Suprapubic skin (tissue), 4 donors: ENCODE results near the gene SLC25A25. TPM values are rescaled to one million over a fixed set of nuclear protein-coding genes. Genes with fewer than 3 reads are reported as not detected.

Experiments
- DNase-seq, 2 donors: peaks; one replicate each; pipeline ENCODE4 v3.0.0-alpha.2; 2019; ENCODE audit warnings: low spot score in 2 of 2
- H3K27ac ChIP-seq: fragments of 200-600 bp; sonication (generic); one replicate; pipeline ENCODE4 v1.5.1; 2019
- H3K27me3 ChIP-seq: fragments of 200-600 bp; sonication (generic); one replicate; pipeline ENCODE4 v1.5.1; 2019
- H3K36me3 ChIP-seq: fragments of 200-600 bp; sonication (generic); one replicate; pipeline ENCODE4 v1.5.1; 2019
- H3K4me1 ChIP-seq: fragments of 200-600 bp; sonication (generic); one replicate; pipeline ENCODE4 v1.5.1; 2019
- H3K4me3 ChIP-seq: fragments of 200-600 bp; sonication (generic); one replicate; pipeline ENCODE4 v1.5.1; 2019; ENCODE audit warnings: mild to moderate bottlenecking
- H3K9me3 ChIP-seq: fragments of 200-600 bp; sonication (generic); one replicate; pipeline ENCODE4 v1.5.1; 2019
- EP300 ChIP-seq: sonication (generic); formaldehyde crosslinking; IDR thresholded peaks from one replicate; pipeline ENCODE4 v1.6.1; 2017; ENCODE audit warnings: antibody characterized with exemption
- POLR2A ChIP-seq, 2 donors: fragments of 450-650 bp; IDR thresholded peaks; one replicate each; pipeline ENCODE4 v1.6.1; 2017; ENCODE audit warnings: antibody characterized with exemption in 2 of 2, mild to moderate bottlenecking in 2 of 2, moderate library complexity in 2 of 2
- POLR2AphosphoS5 ChIP-seq, 3 donors: sonication (generic); formaldehyde crosslinking; IDR thresholded peaks; one replicate each; pipeline ENCODE4 v1.6.1; 2017; ENCODE audit warnings: antibody characterized with exemption in 3 of 3
- WGBS: methylation state at CpG from one replicate; pipeline ENCODE4 v1.1.5; 2018; 5-methylcytosine and 5-hydroxymethylcytosine counted together
- total RNA-seq, 4 donors: library from RNA; depleted of rRNA; stranded (reverse); fragments of >200 nt; gene quantifications; one replicate each; pipeline ENCODE4 v1.1.0, GENCODE V29; 2016
- TF ChIP-seq, protein P1 (sequence below), 2 donors: fragments of 200-600 bp in 1 of 2; fragments of 450-650 bp in 1 of 2; sonication (generic) in 1 of 2; IDR thresholded peaks; one replicate each; pipeline ENCODE4 v1.5.1; 2016 to 2019; ENCODE audit warnings: antibody characterized with exemption in 2 of 2, mild to moderate bottlenecking in 1 of 2, moderate library complexity in 1 of 2

SLC25A25 gene
- total RNA-seq, 4 donors from 2014 or later = 37.9 to 106 (median 66.5) TPM

DNA sequence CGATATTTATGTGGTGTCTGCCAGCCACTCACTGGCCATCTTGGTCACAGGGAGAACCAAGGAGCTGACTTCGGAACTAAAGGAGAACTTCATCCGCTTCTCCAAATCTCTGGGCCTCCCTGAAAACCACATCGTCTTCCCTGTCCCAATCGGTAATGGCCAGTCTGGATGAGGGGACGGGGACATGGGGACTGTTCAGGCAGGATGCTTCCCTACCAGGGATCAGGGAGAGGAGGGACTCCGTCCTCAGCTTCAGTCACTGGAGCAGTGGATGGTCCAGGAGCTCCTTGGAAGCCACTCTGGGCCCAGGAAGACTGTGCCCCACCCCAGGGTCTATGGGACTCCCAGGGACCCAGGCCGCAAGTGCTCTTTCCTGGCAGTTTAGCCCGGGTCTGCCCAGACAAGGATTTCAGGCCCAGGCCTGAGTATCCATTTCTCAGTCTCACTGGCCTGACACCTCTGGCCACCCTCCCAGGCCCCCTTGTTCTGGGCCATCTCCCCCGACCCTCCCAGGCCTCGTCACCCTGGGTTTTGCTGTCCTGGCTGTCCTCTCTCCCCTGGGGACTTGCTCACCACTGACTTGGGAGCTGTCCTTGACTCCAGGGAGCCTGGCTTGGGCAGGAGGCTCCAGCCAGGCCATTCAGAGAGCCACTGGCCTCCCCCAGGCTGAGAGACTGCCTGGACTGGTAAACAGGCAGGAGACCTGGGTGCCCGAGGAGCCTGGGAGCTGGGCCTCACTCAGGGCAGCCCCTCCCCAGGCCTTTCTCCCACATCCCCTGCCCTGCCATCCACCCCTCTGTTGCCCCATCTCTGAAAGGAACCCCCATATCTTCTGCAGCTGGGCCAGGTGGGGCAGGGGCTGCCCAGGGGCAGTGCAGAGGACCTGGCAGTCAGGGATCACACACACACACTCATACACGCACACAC is 84.4 kb downstream of the SLC25A25 start:
- WGBS = 92% methylated on average over 13 of the region's 13 CpGs
- Histone ChIP-seq H3K27me3 (no peaks in the 10 kb centered on the region), H3K27ac (no peak overlapping the region), H3K4me1 (peaks cover 25% of the 10 kb centered on the region), H3K36me3 (no peaks in the 10 kb centered on the region), H3K9me3 (no peaks in the 10 kb centered on the region), H3K4me3 (no peak overlapping the region)
- DNase-seq = peak in 1 of 2 donors; percentile 52
- TF ChIP-seq, protein P1, sequence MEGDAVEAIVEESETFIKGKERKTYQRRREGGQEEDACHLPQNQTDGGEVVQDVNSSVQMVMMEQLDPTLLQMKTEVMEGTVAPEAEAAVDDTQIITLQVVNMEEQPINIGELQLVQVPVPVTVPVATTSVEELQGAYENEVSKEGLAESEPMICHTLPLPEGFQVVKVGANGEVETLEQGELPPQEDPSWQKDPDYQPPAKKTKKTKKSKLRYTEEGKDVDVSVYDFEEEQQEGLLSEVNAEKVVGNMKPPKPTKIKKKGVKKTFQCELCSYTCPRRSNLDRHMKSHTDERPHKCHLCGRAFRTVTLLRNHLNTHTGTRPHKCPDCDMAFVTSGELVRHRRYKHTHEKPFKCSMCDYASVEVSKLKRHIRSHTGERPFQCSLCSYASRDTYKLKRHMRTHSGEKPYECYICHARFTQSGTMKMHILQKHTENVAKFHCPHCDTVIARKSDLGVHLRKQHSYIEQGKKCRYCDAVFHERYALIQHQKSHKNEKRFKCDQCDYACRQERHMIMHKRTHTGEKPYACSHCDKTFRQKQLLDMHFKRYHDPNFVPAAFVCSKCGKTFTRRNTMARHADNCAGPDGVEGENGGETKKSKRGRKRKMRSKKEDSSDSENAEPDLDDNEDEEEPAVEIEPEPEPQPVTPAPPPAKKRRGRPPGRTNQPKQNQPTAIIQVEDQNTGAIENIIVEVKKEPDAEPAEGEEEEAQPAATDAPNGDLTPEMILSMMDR (IDR thresholded peaks at IDR 0.05) = no peak
- no peak for TF ChIP-seq POLR2AphosphoS5 (IDR thresholded peaks at IDR 0.05)
- TF ChIP-seq EP300 = no peak
- no peak for TF ChIP-seq POLR2A (IDR thresholded peaks at IDR 0.05)

DNA sequence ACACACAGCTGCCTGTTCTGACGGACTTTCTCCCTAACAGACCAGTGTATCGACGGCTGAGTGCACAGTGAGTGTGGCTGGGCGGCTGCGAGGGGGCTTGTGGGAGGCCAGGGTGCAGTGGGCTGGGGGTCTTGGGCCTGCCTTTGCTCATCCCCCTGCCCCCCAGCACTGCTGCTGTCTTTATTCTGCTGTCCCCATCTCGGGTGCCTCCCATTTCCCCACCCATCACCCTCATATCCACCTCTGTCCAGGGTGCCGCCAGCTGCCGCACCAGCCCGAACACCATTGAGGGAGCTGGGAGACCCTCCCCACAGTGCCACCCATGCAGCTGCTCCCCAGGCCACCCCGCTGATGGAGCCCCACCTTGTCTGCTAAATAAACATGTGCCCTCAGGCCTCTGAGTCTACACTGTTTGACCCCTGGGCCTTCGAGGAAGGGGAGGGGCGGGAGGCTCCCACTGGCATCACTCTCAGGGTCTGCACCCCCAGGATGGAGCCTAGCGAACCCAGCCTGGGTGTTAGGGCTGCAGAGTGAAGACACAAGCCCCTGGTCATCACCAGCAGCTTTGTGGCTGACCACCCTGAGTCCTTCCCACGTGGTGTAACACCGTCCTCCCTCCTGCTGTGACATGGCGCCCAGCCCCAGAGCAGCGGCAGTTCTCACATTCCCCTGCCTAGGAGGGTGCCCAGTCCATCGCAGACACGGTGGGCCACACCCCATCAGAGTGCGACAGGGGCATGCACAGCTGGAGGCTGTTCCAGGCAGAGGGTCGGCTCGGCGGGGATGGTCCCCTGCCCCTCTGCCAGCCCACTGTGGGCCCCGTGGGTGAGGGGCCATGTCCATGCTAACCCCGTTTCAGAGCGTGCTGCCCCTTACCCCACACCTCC is 85.3 kb downstream of the SLC25A25 start:
- Histone ChIP-seq H3K4me1 (peaks cover 23% of the 10 kb centered on the region), H3K27ac (no peak overlapping the region), H3K27me3 (no peaks in the 10 kb centered on the region), H3K36me3 (no peaks in the 10 kb centered on the region), H3K9me3 (no peaks in the 10 kb centered on the region), H3K4me3 (no peak overlapping the region)
- 91% methylated on average over 15 of the region's 26 CpGs for WGBS
- peak in 1 of 2 donors; percentile 56 for DNase-seq
- no peak for TF ChIP-seq POLR2AphosphoS5 (IDR thresholded peaks at IDR 0.05)
- no peak for TF ChIP-seq POLR2A (IDR thresholded peaks at IDR 0.05)
- TF ChIP-seq, protein P1 (IDR thresholded peaks at IDR 0.05) = no peak
- TF ChIP-seq EP300 = no peak

DNA sequence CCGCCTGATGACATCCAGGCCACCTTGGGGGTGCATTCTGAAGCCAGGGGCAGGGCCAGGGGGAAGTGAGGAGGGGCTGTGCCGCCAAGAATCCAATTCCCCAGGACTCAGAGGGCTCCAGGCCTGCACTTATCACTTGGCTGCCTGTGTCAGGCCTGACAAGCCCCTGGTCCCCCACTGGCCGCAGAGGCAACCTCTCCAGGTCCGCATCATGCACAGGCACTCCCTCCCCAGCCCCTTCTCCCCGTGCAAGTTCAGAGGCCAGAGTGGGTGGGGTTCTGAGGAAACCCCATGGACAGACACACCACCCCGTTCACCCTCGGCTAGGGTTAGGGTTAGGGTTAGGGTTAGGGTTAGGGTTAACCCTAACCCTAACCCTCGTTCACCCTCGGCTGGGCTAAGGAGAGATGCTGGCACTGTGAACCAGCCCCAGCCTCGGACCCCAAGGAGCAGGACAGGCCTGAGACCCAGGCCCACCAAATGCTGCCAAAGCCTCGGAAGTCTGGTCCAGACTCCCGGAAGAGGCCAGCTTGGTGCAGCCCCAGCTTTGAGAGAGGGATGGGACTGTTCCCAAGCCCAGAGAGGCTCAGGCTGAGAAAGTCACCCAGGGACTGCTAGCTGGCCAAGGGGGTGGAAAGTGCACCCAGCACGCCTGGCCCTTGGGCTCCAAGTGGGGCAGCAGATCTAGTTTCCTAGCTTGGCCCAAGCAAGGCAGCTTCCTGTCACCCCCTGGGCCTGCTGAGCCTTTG is 86.1 kb downstream of the SLC25A25 start:
- TF ChIP-seq POLR2AphosphoS5 (IDR thresholded peaks at IDR 0.05) (no peak), POLR2A (IDR thresholded peaks at IDR 0.05) (no peak), EP300 (no peak)
- TF ChIP-seq, protein P1 (IDR thresholded peaks at IDR 0.05) = no peak
- 85% methylated on average over 7 of the region's 13 CpGs for WGBS
- no peaks in the 10 kb centered on the region for H3K9me3 ChIP-seq
- H3K36me3 ChIP-seq = no peaks in the 10 kb centered on the region
- H3K27ac ChIP-seq = no peak overlapping the region
- no peaks in the 10 kb centered on the region for H3K27me3 ChIP-seq
- H3K4me3 ChIP-seq = no peak overlapping the region
- peak in 1 of 2 donors; percentile 41 for DNase-seq
- peaks cover 16% of the 10 kb centered on the region for H3K4me1 ChIP-seq

DNA sequence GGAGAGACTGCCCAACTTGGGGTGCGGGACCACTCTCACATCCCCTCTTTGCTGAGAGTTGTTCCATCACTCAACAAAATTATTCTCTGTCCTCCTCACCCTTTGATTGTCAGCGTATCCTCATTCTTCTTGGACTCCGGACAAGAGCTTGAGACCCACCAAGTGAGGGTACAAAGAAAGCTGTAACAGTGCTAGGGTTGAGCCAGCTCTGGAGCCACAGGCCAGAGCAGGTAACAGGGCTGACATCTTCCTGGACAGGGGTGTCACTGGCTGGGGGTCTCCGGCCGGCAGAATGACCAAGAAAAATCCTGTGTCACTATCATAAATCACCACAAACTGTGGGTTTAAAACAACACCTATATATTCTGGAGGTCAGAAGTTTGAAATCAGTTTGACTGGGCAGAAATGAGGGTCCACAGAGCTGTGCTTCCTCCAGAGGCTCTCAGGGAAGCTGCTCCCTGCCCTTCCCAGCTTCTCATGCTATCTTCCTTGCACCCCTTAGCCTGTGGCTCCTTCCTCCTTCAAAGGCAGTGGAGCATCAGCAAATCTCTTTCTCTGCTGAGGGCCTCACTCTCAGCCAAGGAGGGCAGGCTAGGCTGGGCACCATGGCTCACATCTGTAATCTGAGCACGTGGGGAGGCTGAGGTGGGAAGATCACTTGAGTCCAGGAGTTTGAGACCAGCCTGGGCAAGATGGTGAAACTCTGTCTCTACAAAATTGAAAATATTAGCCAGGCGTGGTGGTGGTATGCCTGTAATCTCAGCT is 87.9 kb downstream of the SLC25A25 start:
- no peak for DNase-seq
- TF ChIP-seq EP300 (no peak), POLR2A (IDR thresholded peaks at IDR 0.05) (no peak), POLR2AphosphoS5 (IDR thresholded peaks at IDR 0.05) (no peak)
- TF ChIP-seq, protein P1 (IDR thresholded peaks at IDR 0.05) = no peak
- H3K4me3 ChIP-seq = no peak overlapping the region
- no peaks in the 10 kb centered on the region for H3K9me3 ChIP-seq
- peaks cover 16% of the 10 kb centered on the region for H3K4me1 ChIP-seq
- H3K36me3 ChIP-seq = no peaks in the 10 kb centered on the region
- no peak overlapping the region for H3K27ac ChIP-seq
- no peaks in the 10 kb centered on the region for H3K27me3 ChIP-seq
- 77% methylated on average over 7 of the region's 7 CpGs for WGBS

Other genes with a start within 250 kb of the SLC25A25 start
- gene ENG, start 213.6 kb upstream of the SLC25A25 start, total RNA-seq = 10 to 100 TPM; 17.2 to 38.7 (median 31.2) TPM
- gene AK1, start 190.6 kb upstream of the SLC25A25 start, total RNA-seq = 10 to 100 TPM; 22.6 to 36.0 (median 26.0) TPM
- 10 to 100 TPM; 41.6 to 50.5 (median 47.0) TPM for gene ST6GALNAC6, start 168.6 kb upstream of the SLC25A25 start, total RNA-seq
- 10 to 100 TPM; 14.6 to 25.2 (median 20.2) TPM for gene ST6GALNAC4, start 151.2 kb upstream of the SLC25A25 start, total RNA-seq
- gene PIP5KL1, start 137.5 kb upstream of the SLC25A25 start, total RNA-seq = 10 to 100 TPM in 1 of 4 donors, 1 to 10 TPM in 3; 5.8 to 14.7 (median 9.2) TPM
- gene DPM2, start 130.4 kb upstream of the SLC25A25 start, total RNA-seq = 10 to 100 TPM; 19.4 to 39.7 (median 30.6) TPM
- 10 to 100 TPM; 43.1 to 85.8 (median 59.5) TPM for gene EEIG1, start 87.2 kb upstream of the SLC25A25 start, total RNA-seq
- gene NAIF1, start 912 bp upstream of the SLC25A25 start, total RNA-seq = 10 to 100 TPM in 3 of 4 donors, 1 to 10 TPM in 1; 9.6 to 14.7 (median 12.6) TPM
- gene PTGES2, start 59.5 kb downstream of the SLC25A25 start, total RNA-seq = 10 to 100 TPM; 47.4 to 76.0 (median 55.9) TPM
- gene LCN2, start 81.2 kb downstream of the SLC25A25 start, total RNA-seq = 10 to 100 TPM in 2 of 4 donors, 1 to 10 TPM in 2; 6.0 to 45.7 (median 22.3) TPM
- gene BBLN, start 92.0 kb downstream of the SLC25A25 start, total RNA-seq = 100 to 1,000 TPM; 157 to 345 (median 224) TPM
- 100 to 1,000 TPM in 3 of 4 donors, 10 to 100 TPM in 1; 86.7 to 136 (median 115) TPM for gene CIZ1, start 123.3 kb downstream of the SLC25A25 start, total RNA-seq
- gene DNM1, start 135.1 kb downstream of the SLC25A25 start, total RNA-seq = 10 to 100 TPM in 2 of 4 donors, 1 to 10 TPM in 2; 4.3 to 18.9 (median 10.1) TPM
- gene GOLGA2, start 207.8 kb downstream of the SLC25A25 start, total RNA-seq = 100 to 1,000 TPM in 2 of 4 donors, 10 to 100 TPM in 2; 83.5 to 131 (median 99.0) TPM
- 10 to 100 TPM; 21.1 to 35.3 (median 22.2) TPM for gene SWI5, start 208.0 kb downstream of the SLC25A25 start, total RNA-seq